Ecto neural progenitor cell (in vitro differentiated cells): ENCODE data around the gene SLC25A26.
"Not testable (repeated sequence)": the region's sequence is repeated elsewhere in the genome, so short reads cannot be mapped to it uniquely, and the experiment has no call there.

Source experiments
- DNase-seq: peaks from one replicate; pipeline ENCODE4 v3.0.0-alpha.2; 2018; ENCODE audit warnings: low spot score

SLC25A26 gene, protein sequence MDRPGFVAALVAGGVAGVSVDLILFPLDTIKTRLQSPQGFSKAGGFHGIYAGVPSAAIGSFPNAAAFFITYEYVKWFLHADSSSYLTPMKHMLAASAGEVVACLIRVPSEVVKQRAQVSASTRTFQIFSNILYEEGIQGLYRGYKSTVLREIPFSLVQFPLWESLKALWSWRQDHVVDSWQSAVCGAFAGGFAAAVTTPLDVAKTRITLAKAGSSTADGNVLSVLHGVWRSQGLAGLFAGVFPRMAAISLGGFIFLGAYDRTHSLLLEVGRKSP

DNA sequence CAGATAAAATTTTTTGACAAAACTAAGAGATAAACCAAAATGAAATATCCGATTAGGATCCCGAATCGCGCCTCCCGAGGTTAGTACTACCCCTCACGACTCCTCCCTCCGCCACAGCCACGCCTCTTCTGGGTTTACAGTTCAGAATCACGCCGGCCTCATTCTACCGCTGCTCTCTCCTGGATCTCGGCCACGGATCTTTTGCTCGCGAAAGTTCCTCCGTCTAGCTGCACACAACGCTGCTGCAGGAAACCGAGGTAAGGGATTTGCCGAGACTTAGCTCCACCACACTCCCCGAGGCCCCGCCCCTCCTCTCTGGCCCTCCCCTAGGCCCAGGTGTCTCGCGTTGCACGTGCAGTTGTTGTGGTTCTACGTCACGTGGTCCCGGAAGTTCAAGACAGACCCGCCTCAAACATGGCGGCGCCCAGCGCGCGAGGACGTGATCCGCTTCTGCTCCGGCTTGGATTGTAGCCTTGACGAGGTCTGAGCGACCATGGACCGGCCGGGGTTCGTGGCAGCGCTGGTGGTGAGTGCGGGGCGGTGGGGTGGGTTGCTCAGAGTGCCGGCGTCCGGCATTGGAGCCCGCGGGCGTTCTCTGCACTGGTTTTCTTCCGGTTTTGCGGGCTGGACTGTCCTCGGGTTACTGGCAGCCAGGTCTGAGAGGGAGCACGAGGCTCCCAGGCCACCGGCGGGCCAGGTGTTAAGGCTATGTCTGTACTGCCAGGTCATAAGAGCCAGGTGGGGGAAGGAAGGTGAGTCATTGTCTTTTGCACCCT is at the start of gene SLC25A26:
Gene SLC25A26, plus strand, starts transcription at position 400 of the 776 bp plus-strand sequence. Its CDS starts 94 bp downstream, at position 494.
- DNase-seq, result peak; percentile 95

DNA sequence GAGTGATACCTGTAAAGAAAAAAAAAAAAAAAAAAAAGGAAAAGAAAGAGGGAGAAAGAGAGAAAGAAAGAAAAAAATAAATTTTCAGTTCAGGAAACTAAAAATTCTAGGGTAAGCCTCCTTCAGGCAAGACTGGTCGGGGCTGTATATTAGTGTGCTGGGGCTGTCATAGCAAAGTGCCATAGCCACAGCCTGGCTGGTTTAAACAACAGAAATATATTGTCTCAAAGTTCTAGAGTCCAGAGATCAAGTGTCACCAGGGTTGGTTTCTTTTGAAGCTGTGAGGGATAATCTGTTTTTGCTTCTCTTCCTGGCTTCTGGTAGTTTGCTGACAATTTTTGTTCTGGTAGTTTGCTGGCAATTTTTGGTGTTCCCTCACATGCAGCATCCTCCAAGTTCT is 48.4 kb upstream of the SLC25A26 start:
- no peak for DNase-seq

DNA sequence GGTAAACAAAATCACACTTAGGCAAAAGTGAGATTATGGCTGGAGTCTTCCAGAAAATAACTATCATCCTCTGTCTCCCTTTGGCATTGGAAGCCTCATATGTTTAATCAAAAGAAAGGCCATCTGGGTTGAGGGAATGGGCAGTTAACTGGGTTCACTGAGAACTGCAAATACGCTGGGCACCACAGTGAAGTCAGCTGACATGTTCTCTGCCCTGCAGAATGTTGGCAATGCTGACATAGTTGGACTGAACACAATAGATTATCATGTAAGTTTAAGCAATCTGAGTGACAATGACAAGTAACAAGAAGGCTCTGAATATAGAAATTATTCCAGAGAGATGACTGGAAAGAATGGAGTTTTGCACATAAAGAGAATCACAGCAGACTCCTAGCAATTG is 43.8 kb upstream of the SLC25A26 start:
- no peak for DNase-seq

DNA sequence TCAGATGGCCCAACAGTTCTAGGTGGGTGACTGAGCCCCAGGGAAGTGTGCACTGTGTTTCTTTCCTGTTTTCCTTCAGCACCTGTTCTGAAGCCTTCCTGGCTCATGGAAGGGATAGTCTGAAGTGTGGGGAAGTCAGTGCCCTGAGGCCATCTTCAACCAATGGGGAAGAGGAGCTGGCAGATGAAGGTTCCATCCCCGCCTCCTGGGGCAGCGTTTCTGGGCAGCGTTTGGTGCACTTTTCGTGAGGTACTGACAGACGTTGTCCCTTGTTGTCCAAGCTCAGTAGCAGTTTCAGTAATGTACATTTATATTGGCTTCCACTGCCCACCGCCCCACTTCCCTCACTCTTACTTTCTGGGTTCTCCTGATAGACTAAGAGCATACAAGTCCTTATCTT is 42.6 kb upstream of the SLC25A26 start:
- no peak for DNase-seq

DNA sequence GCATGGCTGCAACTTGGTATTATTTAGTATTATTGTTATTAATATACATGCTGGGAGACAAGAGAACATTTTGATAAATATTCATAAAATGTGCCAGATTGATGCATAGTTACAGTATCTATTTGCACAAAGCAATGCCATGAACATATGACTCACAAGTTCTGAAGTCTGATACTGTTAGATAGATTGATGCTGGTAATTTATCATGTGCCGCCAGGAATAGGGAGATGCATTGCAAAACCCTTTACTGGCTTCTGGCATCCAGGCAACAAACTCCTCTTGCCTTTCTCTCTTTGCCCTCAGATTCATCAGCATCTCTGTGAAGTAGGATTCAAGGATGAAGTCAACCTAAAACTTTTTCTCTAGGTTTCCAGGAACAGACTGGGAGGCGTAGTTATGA is 41.0 kb upstream of the SLC25A26 start:
- no peak for DNase-seq

DNA sequence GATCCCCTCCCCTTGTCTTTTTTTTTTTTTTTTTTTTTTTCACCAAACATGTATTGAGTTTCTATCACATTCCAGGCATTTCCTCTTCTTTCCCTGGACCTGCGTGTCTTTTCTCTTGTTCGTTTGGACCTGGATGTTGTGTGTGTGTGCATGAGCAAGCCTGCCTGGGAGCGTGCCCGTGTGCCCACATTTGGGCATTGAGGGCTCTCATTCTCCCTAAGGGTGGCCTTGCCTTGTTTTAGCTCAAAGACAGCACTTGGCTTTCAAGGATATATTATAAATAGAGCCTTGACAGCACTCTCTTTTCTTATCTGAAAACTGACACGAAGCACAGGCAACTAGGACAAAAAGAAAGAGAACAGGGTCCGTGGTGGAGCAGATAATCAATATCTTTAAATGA is 39.0 kb upstream of the SLC25A26 start:
- DNase-seq, result no peak

DNA sequence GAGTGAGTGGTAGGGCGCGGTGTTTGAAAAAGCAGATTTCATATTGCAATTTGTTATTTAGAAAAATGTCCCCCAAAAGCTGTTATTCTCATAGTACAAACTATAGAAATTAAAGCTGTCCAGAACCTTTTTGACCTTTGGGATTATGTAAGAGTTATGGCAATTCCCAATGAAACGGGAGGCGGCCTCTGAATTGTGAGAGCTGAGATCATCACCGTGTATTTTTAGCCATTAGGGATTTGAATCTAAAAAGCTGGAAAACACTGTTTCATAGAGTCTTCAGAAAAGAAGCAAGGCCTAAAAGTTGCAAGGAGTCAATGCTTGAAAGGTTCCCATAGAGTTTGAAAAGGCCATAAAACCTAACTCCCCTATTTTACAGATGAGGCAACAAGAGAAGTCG is 38.6 kb upstream of the SLC25A26 start:
- DNase-seq, result no peak

DNA sequence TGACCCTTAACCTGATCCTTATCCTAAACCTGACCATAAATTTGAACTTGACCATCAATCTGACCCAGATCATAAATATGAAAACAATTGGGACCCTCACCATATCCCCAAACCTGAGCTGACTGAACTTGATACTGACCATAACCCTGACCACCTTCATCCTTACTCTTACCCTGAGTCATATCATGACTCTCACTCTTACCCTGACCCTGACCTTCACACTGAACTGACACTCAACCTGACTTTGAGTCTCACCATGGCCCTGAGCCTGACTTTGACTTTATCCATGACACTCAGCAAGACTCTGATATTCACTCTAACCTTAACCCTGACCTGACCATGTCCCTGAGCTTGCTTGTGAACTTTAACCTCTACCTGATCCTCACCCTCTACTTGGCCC is 34.3 kb upstream of the SLC25A26 start:
- no peak for DNase-seq

DNA sequence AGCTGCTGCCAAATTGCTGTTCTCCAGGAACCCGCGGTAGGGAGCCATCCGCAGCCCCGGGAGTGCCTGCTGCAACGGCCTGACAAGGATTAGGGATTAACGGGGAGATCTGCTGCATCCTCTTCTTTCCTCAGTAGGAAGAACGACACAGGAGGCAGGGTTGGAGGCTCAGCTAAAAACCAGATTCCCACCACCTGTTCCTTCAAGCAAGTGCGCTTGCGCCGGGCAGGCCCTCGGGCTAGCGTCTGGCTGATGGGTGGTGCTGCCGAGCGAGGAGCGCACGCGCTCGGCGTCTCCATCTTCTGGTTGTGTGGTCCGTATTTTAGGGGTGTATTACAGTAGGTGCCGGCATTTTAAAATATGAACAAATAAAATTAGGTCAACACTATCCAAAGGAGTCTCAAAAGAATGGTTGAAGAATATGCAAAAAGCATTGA is 25.4 kb upstream of the SLC25A26 start:
- DNase-seq, result peak; percentile 87

DNA sequence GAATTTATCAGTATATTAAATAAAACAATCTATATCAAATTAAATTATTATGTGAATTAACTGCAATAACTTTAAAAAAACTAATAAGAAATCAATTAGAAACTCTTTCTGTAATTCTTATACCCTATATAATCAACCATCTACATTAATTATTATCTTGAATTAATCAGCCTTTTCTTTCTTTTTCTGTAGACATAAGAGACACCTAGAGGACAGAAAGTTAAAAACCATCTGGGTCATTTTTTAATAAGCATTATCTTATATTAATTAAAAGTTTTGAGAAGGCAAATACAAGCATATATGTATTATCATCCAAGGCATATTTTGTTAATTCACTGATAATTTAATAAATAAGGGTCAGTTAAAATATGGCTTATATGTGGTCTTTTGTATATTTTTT is 24.2 kb upstream of the SLC25A26 start:
- no peak for DNase-seq

DNA sequence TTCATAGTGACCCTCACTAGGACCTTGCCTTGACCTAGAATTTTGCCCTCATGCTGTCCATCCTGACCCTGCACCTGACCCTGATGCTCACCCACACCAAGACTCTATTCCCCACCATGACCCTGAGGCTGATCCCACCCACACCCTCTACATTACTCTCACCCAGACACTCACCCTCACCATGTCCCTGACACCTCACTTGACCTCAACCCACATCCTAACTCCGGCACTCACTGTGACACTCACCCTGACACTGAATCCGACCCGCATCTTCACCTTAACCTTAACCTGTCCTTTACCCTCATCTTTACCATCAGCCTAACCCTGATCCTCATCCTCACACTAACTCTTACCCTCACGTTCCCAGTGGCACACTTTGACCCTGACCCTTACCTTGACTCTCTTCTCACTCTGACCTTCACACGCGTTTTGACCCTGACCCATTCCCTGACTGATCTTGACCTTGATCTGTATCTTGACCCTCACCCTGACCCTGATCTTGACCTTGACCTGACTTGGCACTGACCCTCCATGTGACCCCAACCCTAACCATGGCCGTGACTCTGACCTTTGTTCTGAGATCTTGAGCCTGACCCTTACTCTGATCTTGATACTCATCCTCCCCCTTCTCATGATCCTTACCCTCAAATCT is 22.2 kb upstream of the SLC25A26 start:
- DNase-seq, result no peak

DNA sequence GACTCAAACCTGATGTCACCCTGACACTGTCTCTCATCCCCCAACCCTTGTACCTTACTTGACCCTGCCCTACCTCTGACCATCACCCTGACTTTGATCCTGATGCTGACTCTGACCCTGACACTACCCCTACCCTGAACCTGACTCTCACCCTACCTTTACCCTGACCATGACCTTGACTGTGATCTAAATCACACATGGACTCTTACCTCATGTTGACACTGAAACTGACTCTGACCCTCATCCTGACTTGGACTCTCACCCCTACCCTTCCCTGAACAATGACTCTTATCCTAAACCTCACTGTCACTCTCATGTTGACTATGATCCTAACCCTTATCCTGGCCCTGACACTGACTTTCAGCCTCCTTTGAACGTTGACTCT is 21.7 kb upstream of the SLC25A26 start:
- no peak for DNase-seq

DNA sequence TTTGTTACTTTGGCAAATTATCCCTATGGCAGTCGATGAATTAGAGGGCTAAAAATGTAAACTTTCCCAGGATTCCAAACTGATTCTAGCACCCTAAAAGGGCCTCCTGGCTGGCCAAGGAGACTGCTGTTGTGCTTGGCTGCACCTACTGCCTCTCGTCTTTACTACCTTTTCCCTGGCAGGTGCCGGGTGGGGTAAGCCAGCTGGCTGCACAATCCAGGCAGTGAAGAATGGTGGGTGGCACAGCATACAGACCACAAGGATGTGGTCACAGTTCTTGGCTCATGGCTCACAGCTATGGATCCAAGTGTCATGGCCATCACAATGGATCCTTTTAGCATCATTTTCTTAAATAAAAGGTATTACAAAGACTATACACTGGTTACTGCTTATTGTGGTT is 20.7 kb upstream of the SLC25A26 start:
- DNase-seq, result no peak

DNA sequence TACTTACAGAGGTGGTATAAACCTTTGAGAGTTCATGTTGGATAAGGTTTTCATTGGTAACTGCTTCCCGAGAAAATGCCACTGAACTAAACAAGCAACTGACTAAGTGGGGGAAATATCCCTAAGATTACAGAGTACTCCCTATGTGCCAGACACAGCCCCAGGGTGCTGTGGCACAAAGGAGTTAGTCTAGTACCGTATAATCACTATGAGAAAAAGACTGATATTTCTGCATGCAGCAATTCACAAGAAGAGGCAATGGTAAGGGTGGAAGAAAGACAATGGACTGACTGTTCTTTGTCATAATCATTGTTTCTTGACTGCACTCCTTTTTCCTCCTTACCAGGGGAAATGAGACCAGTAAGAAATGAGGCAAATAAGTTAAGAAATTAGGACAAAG is 20.0 kb upstream of the SLC25A26 start:
- no peak for DNase-seq

DNA sequence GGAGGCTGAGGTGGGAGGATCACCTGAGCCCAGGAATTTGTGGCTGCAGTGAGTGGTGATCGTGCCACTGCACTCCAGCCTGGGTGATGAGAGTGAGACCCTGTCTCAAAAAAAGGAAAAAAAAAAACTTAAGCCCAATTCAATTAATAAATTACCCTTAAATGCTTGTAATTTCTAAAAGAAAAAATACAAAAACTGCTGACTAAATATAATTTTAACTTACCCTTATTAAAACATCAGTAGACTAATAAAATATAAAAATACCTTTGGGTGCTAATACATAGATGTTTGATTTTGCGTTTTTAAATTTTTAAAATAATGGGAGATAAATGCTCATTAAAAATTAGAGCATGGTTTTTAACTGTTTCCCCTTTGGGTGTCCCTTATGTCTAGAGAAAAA is 17.5 kb upstream of the SLC25A26 start:
- DNase-seq, result no peak

DNA sequence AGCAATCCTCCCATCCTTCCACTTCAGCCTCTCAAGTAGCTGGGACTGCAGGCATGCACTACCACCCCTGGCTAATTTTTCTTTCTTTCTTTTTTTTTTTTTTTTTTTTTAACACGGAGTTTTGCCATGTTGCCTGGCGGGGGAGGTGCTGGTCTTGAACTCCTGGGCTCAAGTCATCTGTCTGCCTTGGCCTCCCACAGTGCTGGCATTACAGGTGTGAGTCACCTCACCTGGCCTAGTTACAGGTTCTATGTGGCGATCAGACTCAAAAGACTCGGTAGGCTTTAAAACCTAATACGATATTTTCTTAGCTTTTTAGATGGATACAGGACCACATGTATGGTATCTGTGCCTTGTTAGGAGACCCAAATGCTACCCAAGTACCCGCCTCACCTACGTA is 14.0 kb upstream of the SLC25A26 start:
- DNase-seq, result no peak

DNA sequence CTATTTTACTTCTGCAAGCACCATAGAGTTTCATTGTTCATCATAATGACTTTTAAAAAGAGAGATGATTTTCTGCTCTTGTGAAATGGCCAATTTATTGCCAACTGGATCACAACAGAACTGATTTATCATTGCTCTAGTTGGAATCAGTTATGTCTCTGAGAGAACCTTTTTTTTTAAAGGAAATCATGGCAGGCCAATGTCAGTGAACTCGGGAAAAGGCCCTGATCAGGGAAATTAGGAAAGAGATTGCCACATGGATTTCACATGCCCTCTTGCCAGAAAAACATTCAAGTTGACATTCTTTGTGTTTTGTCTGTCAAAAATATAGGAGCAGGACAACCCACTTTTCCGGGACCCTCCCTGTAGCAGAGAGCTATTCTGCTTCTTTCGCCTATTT is 12.6 kb upstream of the SLC25A26 start:
- no peak for DNase-seq

DNA sequence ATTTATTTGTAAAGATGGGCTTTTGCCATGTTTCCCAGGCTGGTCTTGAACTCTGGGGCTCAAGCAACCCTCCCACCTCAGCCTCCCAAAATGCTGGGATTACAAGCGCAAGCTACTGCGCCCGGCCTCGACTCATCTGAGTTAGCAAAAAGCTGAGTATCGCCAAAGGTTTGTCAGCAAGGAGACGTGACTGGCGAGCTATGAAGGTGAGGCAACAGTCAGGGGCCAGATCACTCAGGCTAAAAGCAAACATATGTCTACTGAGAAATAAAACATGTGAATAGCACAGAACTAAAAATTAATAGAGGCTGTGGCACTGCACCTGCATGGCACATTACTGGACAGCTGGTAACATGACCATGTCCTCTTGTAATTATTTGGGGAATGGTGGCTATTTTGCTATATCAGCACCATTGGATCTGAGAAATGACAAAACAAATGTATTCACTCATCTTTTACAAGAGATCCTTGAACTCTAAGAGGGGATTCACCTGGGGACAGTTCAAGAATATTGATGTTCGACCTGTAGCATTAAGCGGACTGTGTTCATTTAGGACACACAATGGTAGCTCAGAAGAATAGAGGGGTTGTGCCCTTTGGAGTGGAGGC is 10.0 kb upstream of the SLC25A26 start:
- DNase-seq, result no peak

DNA sequence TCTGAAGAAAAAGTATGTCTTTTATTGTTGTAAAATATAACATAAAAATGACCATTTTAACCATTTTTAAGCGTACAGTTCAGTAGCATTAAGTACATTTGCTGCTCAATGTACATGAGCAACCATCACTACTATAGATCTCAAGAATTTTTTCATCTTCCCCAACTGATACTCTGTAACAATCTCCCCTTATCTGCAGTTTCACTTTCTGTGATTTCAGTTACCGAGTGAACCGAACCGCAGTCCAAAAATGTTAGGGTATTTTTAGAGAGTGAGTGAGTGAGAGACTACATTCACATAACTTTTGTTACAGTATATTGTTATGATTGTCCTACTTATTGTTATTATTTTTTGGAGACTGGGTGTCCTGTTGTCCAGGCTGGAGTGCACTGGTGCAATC is 9.0 kb upstream of the SLC25A26 start:
- no peak for DNase-seq

DNA sequence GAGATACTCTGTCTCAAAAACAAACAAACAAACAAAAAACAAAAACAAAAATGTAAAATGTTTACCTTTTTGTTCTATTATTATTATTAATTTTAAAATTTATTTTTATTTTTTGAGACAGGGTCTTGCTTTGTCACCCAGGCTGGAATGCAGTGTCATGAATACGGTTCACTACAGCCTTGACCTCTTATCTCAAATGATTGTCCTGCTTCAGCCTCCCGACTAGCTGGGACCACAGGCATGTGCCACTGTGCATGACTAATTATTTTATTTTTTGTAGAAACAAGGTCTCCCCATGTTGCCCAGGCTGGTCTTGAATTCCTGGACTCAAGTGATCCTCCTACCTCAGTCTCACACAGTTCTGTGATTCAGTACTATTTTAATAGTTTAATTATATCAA is 5.7 kb upstream of the SLC25A26 start:
- DNase-seq, result no peak

DNA sequence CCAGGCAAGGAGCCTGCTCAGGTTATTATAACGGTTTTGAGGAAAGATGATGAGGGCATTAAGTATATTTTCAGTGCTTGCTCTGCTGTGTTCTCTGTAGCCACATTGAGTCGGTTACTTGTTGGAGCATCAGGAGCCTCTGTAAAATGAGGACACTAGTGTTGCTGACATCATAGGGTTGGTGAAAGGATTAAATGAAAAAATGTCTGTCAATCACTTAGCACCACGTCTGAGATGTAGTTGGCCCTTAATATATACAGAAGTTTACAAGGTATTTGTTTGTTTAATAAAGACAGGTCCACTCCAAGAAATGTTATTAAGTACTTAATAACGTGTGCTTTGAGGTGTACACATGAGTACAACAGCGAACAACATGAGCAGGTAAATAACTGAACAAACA is 735 bp upstream of the SLC25A26 start:
- DNase-seq, result no peak

DNA sequence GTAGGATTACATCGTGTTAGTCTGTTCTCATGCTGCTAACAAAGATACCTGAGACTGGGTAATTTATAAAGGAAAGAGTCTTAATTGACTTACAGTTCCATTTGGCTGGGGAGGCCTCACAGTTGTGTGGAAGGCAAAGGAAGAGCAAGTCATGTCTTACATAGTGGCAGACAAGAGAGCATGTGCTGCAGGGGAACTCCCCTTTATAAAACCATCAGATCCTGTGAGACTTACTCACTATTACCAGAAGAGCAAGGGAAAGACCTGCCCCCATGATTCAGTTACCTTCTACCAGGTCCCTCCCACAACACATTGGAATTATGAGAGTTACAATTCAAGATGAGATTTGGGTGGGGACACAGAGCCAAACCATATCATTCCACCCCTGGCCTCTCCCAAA is 3.4 kb downstream of the SLC25A26 start:
- DNase-seq, result no peak

DNA sequence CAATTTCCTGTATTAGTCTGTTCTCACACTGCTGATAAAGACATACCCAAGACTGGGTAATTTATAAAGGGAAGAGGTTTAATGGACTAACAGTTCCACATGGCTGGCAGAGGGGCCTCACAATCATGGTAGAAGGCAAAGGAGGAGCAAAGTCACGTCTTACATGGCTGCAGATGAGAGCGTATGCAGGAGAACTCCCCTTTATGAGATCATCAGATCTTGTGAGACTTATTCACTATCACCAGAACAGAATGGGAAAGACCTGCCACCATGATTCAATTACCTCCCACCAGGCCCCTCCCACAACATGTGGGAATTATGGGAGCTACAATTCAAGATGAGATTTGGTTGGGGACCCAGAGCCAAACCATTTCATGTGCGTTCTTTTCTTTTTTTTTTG is 5.3 kb downstream of the SLC25A26 start:
- not testable (repeated sequence) for DNase-seq
